ENCODE results near the gene YARS1.

Gene YARS1

DNA sequence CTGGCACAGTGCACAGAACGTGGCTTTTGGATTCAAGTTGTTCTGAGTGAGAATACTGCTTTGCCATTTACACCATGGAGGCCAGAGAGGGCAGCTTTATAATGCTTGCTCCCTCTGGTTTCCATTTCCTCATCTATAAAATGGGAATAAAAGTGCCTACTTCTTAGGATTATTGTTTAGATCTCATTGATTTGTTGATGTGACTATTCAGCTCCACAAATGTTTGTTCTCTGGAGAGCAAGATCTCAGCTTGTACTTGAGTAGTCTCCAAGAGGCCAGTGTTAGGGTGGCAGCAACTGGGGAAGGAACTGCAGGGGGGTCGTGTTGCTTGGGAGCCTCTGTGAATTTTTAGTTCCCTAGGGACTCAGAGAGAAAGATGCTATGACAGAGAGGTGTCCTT, 55.2 kb downstream of the YARS1 start:
- DNase-seq = no peak

DNA sequence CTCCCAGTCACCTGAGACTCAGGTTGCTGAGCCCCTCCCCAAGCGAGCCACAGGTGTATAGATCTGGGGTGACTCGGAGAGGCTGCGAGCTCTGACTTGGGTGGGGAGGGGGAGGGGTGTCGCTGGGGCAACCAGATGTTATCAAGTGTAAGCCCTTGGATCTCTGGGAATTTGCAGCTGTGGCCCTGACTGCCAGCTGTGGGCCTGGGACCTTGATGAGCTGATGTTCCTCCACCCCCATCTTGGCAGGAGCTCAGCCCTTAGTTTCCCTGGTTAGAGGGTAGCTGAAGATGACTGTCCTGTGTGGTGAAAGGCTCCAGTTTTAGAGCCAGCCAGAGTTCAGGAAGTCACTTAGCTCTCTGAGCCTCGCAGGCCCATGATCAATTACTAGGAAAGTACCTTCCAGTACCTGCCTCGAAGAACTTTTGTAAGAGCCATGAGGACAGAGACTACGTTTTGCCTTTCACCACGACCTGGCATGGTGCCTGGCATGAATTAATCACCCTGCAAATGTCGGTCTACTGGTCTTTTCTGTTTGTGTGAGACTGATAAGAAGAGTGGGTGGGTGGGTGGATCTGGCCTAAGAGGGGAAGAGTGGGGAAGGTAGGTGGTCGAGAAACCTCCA, 55.8 kb downstream of the YARS1 start:
- no peak for DNase-seq

DNA sequence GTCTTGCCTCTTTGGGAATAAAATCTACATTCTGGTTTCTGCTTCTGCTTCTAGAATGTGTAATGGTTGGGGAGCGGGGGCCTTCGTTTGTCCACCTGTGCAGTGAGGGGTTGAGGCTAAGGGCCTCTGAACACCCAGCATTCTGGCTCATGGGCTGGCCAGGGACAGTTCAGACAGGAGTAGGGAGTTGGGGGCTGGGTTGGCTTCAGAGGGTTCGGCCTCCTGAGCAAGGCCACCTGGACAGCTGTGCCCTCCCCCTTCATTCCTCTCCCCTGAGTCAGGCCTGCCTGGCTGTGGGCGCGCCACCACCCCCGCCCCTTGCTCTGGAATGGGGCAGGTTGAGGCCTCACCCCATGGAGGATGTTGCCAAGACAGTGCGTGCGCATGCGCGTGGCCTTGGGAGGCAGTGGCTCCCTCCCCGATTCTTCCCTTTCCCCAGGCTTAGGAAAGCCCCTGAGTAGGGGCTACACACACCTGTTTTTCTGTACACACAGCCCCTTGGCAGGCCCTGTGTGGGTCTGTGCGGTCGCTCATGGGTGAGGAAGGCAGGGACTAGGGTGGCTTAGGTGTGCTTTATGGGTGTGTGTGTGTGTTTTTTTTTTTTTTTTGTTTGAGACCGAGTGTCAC, 57.0 kb downstream of the YARS1 start:
- DNase-seq = no peak

- DNase-seq = no peak
Observed at GRCh38 chr1:32759521-32759981, 57.6 kb downstream of the YARS1 start.

GRCh38 chr1:32758795-32759430, 58.2 kb downstream of the YARS1 start:
- DNase-seq = no peak

DNA sequence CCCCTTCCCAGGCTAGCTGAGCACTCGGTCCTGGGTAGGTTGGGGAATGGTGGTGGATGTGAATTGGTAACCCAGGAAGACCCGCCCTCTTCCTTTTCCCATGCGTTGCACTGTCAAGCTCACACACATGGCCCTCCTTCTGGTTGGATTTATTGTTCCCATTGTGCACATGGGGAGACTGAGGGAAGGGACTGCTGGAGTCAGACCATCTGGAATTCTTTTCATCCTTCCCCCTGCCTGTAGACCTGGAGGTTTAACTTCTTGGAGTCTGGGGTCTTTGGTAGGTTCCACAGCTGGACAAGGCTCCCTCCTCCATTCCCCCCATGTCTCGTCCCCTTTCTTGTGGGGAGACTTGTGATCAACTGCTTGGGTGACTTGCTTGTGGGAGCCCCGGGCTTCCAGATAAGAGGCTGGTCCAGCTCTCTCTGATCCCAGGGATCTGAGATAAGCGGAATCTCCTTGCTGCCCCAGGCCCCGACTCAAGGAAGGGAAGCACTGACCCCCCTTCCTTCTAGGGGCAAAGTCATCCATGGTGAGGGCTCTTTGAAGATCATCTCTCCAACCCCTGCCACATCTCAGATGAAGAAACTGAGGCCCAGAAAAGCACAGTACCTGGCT, 58.9 kb downstream of the YARS1 start:
- no peak for DNase-seq

DNA sequence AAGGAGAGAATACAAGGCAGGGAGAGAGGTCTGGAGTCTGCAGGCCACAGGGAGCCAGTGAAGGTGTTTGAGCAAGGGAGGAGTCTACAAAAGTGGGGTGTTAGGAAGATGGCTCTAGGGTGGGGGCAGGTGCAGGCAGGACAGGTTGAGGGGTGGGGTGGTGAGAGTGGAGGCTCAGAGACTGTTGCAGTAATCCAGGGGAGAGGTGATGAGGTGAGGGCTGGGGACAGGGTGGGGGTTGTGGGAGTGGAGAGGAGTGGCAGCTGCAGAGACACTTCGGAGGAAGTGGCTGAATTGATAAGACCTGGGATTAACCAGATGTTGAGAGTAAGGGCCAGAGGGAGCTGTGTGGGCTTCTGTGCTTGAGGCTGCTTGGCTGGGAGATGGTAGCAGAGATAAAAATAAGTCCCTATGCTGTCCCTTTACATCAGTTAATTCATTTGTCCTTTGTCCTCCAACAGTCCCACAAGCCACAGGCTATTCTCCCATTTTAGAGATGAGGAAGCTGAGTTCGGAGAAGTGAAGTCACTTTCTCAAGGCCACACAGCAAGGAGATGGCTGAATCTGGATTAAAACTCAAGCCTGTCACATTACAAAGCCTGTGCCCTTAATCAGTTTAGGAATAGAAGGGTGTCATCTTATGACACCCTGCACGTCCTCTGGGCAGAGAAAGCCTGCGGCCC, 59.8 kb downstream of the YARS1 start:
- DNase-seq = no peak

DNA sequence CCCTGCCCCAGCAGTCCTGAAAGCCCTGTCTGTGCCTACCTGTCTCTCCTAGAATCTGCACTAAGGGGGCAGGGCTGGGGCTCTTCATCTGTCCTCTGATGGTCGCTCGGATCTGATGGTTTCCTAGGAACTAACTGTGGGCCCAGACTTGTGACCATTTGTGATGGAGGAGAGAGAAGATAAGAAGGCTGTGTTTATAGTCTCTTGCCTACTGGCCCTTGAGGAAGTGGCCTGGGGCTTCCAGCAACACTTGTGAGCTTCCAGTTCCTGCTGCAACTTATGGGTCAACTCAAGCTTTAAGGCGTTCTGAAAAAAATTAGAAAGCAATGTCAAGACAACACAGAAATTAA, 61.4 kb downstream of the YARS1 start:
- DNase-seq = no peak

DNA sequence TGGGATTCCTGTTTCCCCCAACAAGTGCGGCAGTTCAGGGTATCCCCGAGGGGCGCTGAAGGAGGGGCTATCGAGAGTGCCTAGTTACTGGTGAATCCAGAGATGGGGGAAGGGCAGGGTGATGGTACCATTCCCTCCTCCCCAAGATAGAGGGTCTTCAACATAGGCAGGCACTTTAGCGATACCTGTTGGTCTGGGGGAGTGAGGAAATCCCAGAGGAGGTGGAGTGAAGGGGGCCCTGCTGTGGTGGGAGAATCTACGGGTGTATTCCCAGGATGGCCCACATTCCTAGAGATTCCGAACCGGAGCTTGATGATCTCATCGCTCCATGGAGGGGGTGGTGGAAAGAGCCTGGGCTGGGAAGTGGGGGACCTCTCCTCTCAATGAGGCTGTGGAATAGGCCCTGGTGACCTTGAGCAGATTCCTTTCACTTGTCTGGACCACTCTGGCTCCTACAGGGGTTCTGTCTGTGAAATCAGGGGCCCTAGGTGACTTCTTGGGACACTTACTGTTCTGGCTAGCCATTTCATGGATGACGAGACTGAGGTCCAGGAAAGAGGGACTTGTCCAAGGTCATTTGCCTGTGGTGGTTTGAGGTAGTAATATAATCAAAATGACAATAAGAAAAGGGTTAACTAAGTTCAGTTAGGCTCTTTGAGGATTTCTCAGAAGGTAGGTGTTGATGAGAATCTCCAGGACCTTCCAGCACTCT, 61.9 kb downstream of the YARS1 start:
- DNase-seq = no peak

DNA sequence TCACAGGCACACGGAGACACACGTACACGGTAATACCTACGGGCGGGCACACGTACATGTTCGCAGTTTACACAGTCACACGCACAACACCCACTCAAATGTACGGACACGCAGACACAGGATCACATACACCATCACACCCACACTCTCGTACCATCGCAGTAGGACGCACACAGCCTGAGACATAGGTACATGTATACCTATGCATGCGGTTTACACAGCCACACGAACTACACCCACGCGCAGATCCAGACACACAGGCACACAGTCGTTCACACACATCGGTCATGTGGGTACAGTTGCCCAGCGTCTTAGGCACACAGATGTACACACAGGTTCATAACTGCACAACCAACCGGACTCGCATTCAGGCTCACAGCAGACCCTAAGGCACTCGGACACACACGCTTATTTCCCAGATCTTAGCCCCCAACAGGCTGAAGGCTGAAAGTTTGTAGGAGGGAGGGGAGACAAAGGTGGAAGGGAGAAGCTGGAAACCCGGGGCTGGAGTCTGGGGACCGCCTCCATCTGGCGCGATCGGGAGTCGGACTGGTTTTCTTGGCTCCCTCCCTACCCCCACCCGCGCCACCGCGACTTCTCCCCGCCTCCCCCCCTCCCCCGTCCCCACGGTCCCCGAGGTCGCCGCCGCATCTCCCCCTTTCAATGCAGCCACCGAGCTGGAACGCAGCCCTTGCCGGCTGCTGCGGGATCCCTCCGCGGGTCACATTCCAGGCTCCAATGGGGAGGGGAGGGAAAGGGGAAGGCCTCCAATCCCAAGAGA, 62.7 kb downstream of the YARS1 start:
- DNase-seq = no peak

- DNase-seq = peak in 1 of 2 donors; percentile 38
Observed at GRCh38 chr1:32753532-32754316, 63.4 kb downstream of the YARS1 start.

GRCh38 chr1:32749771-32750170, 67.4 kb downstream of the YARS1 start:
- no peak for DNase-seq

GRCh38 chr1:32749332-32749731, 67.8 kb downstream of the YARS1 start:
- DNase-seq = no peak

GRCh38 chr1:32748926-32749325, 68.2 kb downstream of the YARS1 start:
- no peak for DNase-seq

DNA sequence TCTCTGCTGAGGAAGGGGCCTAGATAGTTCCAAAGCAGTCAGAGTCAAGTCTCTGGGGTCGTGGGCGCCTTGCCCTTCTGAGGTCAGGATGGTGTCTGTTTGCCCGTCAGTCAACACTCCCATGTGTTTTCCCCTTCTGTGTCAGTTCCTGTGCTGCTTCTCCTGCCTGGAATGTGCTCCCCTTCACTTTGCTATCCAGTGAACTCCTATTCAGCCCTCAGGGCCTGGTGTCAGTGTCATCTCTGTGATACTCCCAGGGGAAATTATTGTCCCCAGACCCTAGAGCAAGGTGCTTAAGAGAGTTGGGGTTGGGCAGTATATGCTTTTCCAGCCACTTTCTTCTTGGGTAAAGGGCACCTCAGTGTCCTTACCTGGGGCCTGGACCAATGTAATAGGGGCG, 68.8 kb downstream of the YARS1 start:
- DNase-seq = no peak

DNA sequence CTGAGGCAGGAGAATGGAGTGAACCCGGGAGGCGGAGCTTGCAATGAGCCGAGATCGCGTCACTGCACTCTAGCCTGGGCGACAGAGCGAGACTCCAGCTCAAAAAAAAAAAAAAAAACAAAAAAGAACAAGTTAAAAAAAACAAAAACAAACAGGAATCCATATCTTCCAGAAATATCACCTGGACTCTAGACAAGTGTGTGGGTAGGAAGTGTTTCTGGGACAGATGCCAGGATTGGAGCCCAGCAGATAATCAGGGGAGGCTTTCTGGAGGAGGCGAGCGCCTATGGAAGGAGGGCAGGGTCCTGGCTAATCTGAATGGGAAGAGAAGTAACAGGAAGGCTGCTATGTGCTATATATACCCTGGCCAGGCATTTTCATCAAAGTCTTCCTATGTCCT, 71.0 kb downstream of the YARS1 start:
- no peak for DNase-seq

DNA sequence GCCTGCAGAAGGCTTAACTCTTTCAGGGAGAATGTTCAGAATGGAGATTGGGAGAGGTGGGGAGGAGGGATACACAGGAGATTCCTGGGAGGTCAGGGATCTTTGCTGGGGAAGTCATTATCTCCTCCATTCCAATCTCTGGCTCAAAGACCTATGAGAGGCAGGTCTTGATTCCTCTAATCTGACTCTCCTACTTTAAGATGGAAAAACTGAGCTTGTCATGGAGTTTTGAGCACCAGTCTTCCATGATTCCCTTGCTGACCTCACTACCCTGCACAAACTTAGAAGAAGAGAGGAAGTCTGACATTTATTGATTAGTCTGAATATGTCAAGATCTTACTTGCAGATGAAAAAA, 73.1 kb downstream of the YARS1 start:
- DNase-seq = no peak

DNA sequence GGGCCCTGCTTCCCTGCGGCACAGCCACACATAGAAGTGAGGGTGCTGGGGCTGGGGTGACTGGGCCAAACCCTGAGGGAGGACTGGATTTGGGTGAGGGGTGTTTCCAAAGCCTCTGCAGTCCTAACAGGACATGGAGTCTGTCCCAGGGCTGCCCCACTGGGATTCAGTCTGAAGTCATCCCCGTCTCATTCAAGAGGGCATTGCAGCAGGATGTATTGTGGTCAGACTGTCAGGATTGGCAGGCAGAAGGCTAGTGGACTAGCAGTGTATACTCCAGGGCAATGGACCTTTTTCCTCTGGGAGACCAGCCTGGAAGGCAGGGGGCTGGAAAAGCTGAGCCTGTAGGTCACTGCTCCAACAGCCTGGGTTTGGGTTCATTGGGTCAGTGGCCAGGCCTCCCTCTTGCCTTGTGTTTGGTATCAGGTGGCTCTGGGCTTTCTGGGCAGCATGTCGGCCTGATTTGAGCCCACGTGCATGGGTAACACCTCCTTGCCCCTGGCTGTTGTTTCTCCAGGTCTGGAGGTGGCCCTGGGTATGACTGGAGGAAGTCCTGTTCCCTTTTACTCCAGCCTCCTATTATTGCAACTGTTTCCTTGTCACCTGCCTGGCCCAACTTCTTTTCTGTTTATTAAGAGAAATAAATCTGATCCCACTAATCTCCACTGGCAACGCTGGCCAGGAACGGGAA, 73.6 kb downstream of the YARS1 start:
- DNase-seq = no peak

GRCh38 chr1:32742956-32743355, 74.2 kb downstream of the YARS1 start:
- no peak for DNase-seq

DNA sequence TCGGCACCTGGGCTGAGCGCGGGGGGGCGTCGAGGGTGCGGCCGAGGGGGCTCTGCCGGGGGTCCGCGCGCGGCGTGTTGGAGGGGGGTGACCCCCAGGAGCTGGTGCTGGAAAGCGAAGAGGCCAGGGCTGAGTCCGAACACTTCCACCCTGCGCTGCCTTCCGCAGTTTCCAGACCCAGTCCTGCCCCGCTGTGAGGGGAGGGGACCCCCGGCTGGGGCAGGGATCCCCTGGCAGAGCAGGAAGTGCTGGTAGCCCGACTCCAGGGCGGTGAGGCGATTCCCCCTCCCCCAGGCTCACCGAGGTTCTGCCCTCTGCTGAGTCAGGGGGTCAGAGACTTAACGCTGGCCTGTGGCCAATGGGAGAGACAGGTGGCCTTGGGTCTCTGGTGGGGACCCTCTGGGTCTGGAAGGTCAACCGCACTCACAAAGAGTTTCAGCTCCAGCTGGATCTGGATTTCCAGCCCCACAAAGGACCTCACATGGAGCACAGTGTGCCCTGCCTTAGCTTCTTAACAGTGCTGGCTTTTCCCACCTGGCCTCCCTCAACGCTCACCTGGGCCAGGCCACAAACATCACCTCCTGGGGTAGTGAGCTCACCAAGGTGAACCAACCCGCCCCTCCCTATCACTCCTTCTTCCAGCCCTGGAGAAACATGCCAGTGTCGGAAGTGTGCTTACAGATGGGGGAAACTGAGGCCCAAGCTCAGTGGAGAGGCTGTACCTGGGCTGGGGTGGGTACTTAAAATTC, 74.8 kb downstream of the YARS1 start:
- no peak for DNase-seq

Measured in hippocampal formation (tissue), 2 donors.